Right lobe of liver (tissue), 6 donors: ENCODE data around the gene EML2. TPM values are rescaled to one million over a fixed set of nuclear protein-coding genes. Genes with fewer than 3 reads are reported as not detected.
A peak's percentile ranks its signal among the peaks of the same experiment; 100 is the strongest.
"Not testable (repeated sequence)": the region's sequence is repeated elsewhere in the genome, so short reads cannot be mapped to it uniquely, and the experiment has no call there.

Source experiments
- ATAC-seq, 4 donors: fragments of 200-7000 bp; cut with Tn5 transposase; one replicate each; pipeline ENCODE4 v1.9.1; 2020; ENCODE audit warnings: mild to moderate bottlenecking in 4 of 4, moderate library complexity in 4 of 4
- DNase-seq, 3 donors: peaks; one replicate each; pipeline ENCODE4 v3.0.0-alpha.2; 2020
- H3K27ac ChIP-seq, 3 donors: fragments of 200-600 bp; one replicate each; pipeline ENCODE4 v1.8.0; 2022
- H3K27me3 ChIP-seq, 2 donors: fragments of 200-600 bp; one replicate each; pipeline ENCODE4 v1.8.0; 2022
- H3K36me3 ChIP-seq, 4 donors: fragments of 200-600 bp; sonication (generic) in 1 of 4; one replicate each; pipeline versions ENCODE4 v1.5.1 to v1.8.0; 2017 to 2022; ENCODE audit warnings: control low read depth in 1 of 4
- H3K4me1 ChIP-seq, 4 donors: fragments of 200-600 bp; sonication (generic) in 1 of 4; one replicate each; pipeline versions ENCODE4 v1.5.1 to v1.8.0; 2017 to 2022; ENCODE audit warnings: control low read depth in 1 of 4
- H3K4me3 ChIP-seq, 3 donors: fragments of 200-600 bp; one replicate each; pipeline ENCODE4 v1.8.0; 2022
- H3K9me3 ChIP-seq, 4 donors: fragments of 200-600 bp; sonication (generic) in 1 of 4; one replicate each; pipeline versions ENCODE4 v1.5.1 to v1.8.0; 2017 to 2022; ENCODE audit warnings: control low read depth in 1 of 4
- POLR2A ChIP-seq: fragments of 450-650 bp; IDR thresholded peaks from one replicate; pipeline ENCODE4 v1.6.1; 2017; ENCODE audit warnings: antibody characterized with exemption, mild to moderate bottlenecking
- WGBS: methylation state at CpG from one replicate; pipeline ENCODE4 v1.1.6; 2018; ENCODE audit warnings: low coverage, low lambda C conversion rate; ENCODE audit not compliant: insufficient coverage; ENCODE audit errors: missing lambda C conversion rate; 5-methylcytosine and 5-hydroxymethylcytosine counted together
- intact Hi-C, 2 donors: fragments of 100-400 bp; cut with DNase I; formaldehyde crosslinking; loops; one replicate each; pipeline versions ENCODE4 v1.11.2 to v1.14.1; 2022
- total RNA-seq, 6 experiments: library from RNA; depleted of rRNA in 2 of 6; stranded (reverse); fragments of >200 nt in 2 of 6; fragmentation: NEBNext Ultra II Directional in 3 of 6; extraction: Animal tissue kit (Norgen Biotek cat#: 25700) in 3 of 6; gene quantifications; one replicate each; pipeline versions ENCODE4 v1.1.0 to v1.2.4, GENCODE V29; 2016 to 2023
- TF ChIP-seq, protein P1 (sequence below), 4 donors: fragments of 200-600 bp in 3 of 4; fragments of 450-650 bp in 1 of 4; IDR thresholded peaks; one replicate each; pipeline versions ENCODE4 v1.5.1 to v1.8.0; 2016 to 2022; ENCODE audit warnings: antibody characterized with exemption in 4 of 4, mild to moderate bottlenecking in 2 of 4
- donor health status: DM: no; HTN: yes; CAD: no.
- donor health status: DM: no; HTN: no; CAD: no.
- donor health status: DM: no; HTN: no; CAD: no.
- donor health status: DM: no; HTN: yes; CAD: no.
- donor health status: DM: no; HTN: yes; CAD: no.

EML2 gene
- total RNA-seq, 6 experiments from 2014 or later: 12.6 to 19.7 (median 13.8) TPM

DNA sequence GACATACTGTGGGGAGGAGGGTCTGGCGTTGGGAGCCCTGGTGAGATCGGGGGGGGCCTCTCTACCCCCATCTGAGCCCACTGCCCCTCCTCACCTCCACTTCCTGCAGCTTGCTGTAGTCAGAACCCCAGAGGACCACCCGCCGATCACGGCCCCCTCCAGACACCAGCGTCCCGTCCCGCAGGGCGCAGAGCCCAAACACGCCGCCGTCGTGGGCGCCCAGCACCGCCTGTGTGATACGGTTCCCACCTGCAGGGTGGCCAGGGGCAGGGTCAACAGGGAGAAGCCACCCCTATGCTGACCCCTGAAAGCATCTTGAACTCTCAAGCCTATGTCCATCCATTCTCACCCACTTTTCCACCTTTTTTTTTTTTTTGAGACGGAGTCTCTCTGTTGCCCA lies 17.8 kb downstream of the EML2 start:
- Histone ChIP-seq H3K4me1 (no peaks in the 10 kb centered on the region), H3K4me3 (no peak overlapping the region), H3K9me3 (no peaks in the 10 kb centered on the region), H3K36me3 (peaks cover 0 to 2% (median under 1%) of the 10 kb centered on the region in 4 donors), H3K27ac (no peak overlapping the region), H3K27me3 (no peaks in the 10 kb centered on the region)
- intact Hi-C loops: no loop called here
- TF ChIP-seq, protein P1, sequence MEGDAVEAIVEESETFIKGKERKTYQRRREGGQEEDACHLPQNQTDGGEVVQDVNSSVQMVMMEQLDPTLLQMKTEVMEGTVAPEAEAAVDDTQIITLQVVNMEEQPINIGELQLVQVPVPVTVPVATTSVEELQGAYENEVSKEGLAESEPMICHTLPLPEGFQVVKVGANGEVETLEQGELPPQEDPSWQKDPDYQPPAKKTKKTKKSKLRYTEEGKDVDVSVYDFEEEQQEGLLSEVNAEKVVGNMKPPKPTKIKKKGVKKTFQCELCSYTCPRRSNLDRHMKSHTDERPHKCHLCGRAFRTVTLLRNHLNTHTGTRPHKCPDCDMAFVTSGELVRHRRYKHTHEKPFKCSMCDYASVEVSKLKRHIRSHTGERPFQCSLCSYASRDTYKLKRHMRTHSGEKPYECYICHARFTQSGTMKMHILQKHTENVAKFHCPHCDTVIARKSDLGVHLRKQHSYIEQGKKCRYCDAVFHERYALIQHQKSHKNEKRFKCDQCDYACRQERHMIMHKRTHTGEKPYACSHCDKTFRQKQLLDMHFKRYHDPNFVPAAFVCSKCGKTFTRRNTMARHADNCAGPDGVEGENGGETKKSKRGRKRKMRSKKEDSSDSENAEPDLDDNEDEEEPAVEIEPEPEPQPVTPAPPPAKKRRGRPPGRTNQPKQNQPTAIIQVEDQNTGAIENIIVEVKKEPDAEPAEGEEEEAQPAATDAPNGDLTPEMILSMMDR (IDR thresholded peaks at IDR 0.05): no peak
- TF ChIP-seq POLR2A: no peak
- ATAC-seq: peak in 1 of 4 donors; percentile 19
- no peak for DNase-seq
- no CpG with 5 or more reads among the region's 17 CpGs for WGBS

DNA sequence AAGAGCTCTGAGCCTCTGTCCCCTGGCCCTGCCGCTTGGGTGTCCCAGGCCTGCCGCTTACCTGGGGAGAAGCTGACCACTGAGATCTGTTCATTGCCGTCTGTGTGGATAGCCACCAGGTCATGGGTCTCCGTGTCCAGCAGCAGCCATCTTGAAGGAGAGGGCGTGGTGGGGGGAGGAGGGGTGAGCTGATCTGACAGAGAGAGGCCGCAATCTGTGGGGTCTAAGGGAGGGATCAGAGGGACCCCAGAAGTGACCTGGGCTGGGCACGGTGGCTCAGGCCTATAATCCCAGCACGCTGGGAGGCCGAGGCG lies 22.5 kb downstream of the EML2 start:
- WGBS: 90% methylated on average over 9 of the region's 10 CpGs
- TF ChIP-seq, protein P1 (IDR thresholded peaks at IDR 0.05): no peak
- TF ChIP-seq POLR2A: no peak
- Histone ChIP-seq H3K27ac (no peak overlapping the region), H3K9me3 (no peaks in the 10 kb centered on the region), H3K27me3 (no peaks in the 10 kb centered on the region), H3K4me3 (no peak overlapping the region), H3K4me1 (no peaks in the 10 kb centered on the region), H3K36me3 (peaks cover 0 to 7% (median 1%) of the 10 kb centered on the region in 4 donors)
- DNase-seq (no peak), ATAC-seq (no peak)
- intact Hi-C loops: no loop called here

DNA sequence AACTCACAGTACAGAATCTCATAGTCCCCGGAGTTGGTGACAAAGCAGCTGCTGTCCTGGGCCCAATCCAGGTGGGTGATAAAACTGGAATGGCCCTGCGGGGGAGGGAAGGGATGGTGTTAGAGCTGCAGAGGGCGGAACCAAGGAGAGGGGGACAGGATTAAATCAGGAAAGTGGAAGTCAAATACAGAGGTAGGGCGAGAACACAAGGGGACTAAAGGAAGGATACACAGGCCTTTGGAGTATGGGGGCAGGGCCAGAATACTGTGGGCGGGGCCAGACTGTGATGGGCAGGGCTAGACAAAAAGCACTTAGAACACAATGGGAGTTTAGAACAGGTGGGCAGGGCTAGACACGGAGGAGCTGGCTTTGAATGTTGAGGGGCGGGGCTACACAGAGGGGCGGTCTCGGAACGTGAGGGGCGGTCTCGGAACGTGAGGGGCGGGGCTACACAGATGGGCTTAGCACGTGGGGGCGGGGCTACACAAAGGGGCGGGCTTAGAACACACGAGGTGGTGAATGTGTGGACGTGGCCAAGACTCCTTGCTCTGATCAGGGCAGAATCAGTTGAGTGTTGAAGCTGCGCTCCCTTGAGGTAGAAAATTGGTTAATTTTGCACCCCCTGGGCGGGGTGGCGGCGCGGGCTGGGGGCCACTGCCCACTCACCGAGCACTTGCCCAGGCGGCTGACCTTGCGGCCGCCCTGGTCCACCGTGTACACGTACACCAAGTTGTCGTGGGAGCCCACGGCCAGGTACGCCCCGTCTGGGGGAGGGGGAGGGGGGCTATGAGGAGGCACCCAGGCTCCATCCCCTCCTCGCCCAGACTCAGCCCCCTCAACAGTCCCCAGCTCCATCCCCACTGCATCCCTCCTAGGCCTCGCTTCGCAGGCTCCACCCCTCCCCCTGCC lies 23.1 kb downstream of the EML2 start:
- ATAC-seq (peak; percentile 90 to 97 (median 92)), DNase-seq (peak; percentile 72 to 82 (median 80))
- no peak for TF ChIP-seq POLR2A
- TF ChIP-seq, protein P1 (IDR thresholded peaks at IDR 0.05): no peak
- intact Hi-C loops: no loop called here
- peaks cover 0 to 7% (median 3%) of the 10 kb centered on the region in 4 donors for H3K36me3 ChIP-seq
- no peak overlapping the region for H3K27ac ChIP-seq
- no peaks in the 10 kb centered on the region for H3K9me3 ChIP-seq
- no peaks in the 10 kb centered on the region for H3K4me1 ChIP-seq
- no peak overlapping the region for H3K4me3 ChIP-seq
- 48% methylated on average over 18 of the region's 37 CpGs for WGBS
- no peaks in the 10 kb centered on the region for H3K27me3 ChIP-seq

DNA sequence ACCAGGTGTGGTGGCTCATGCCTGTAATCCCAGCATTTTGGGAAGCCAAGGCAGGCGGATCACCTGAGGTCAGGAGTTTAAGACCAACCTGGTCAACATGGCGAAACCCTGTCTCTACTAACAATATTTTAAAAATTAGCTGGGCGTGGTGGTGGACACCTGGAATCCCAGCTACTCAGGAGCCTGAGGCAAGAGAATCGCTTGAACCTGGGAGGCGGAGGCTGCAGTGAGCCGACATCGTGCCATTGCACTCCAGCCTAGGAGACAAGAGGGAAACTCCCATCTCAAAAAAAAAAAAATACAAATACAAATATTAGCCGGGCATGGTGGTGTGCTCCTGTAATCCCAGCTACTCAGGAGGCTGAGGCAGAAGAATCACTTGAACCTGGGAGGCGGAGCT lies 24.1 kb downstream of the EML2 start:
- H3K27ac ChIP-seq, intact Hi-C loops, H3K4me1 ChIP-seq, DNase-seq, H3K27me3 ChIP-seq, H3K9me3 ChIP-seq, H3K4me3 ChIP-seq, ATAC-seq: not testable (repeated sequence)
- WGBS: 71% methylated on average over 2 of the region's 9 CpGs
- H3K36me3 ChIP-seq: peaks cover 0 to 10% (median 4%) of the 10 kb centered on the region in 4 donors

DNA sequence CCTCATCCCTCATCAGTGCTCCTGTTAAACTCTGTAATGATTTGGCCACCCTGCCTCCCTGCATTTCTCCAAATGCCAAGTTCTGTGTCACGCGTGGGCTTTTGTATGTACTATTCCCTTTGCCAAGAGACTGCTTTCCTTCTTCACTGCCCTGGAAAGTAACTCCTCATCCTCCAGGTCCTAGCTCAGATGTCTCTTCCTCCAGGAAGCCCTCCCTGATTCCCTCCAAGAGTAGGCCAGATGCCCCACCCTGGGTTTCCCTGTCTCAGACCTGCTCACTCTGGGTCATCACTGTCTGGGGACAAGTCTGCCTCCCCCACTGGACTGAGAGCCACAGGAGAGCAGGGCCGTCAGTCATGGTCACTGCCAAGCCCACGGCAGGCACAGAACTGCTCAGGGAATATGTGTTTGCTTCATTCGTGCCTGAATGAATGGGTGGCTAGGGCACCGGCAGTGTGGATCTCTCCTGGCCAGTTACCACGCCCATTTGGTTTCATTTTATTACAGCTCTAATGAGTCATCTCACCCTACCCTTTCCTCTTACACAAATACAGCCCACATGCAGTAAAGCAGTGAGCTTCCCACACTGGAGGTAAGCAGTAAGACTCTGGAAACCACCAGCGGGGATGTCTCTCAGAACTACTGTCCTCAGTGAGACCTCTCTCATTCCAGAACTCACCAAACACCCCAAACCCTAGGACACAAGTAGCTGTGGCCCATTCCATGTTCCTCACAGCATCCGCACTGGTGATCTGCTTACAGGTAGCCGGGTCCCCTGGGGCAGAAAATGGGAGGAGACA lies 25.1 kb downstream of the EML2 start:
- TF ChIP-seq, protein P1 (IDR thresholded peaks at IDR 0.05): no peak
- TF ChIP-seq POLR2A: no peak
- ATAC-seq (peak in 1 of 4 donors; percentile 59), DNase-seq (no peak)
- Histone ChIP-seq H3K27me3 (no peaks in the 10 kb centered on the region), H3K4me3 (no peak overlapping the region), H3K36me3 (peaks cover 0 to 8% (median 4%) of the 10 kb centered on the region in 4 donors), H3K9me3 (no peaks in the 10 kb centered on the region), H3K27ac (no peak overlapping the region), H3K4me1 (no peaks in the 10 kb centered on the region)
- intact Hi-C loops: no loop called here
- WGBS: 69% methylated on average over 5 of the region's 10 CpGs
